Astrocyte (in vitro differentiated cells and primary cell): ENCODE measurements around the gene ZNF780B. TPM values are rescaled to one million over a fixed set of nuclear protein-coding genes. Genes with fewer than 3 reads are reported as not detected.

ENCODE experiments used
- DNase-seq: peaks from one replicate; pipeline ENCODE4 v3.0.0-alpha.2; 2010; ENCODE audit warnings: low read depth
- FAIRE-seq: peaks from 2 replicates; lab custom pipeline; 2011; peaks lifted over from hg19 to GRCh38; lab: Jason Lieb, UNC
- H2AFZ ChIP-seq: 2 replicates; pipeline ENCODE4 v1.6.0; 2012; ENCODE audit warnings: low read depth, low read length, inconsistent platforms
- H3K27ac ChIP-seq: 2 replicates; pipeline ENCODE4 v1.5.1; 2011; ENCODE audit warnings: low read depth, low read length, inconsistent platforms
- H3K27me3 ChIP-seq: 2 replicates; pipeline ENCODE4 v1.6.0; 2011; ENCODE audit warnings: low read length, inconsistent platforms; ENCODE audit not compliant: insufficient read depth
- H3K36me3 ChIP-seq: 2 replicates; pipeline ENCODE4 v1.5.1; 2011; ENCODE audit warnings: low read length, inconsistent platforms; ENCODE audit not compliant: insufficient read depth
- H3K4me1 ChIP-seq: 2 replicates; pipeline ENCODE4 v1.5.1; 2011; ENCODE audit warnings: low read length, inconsistent platforms; ENCODE audit not compliant: insufficient read depth
- H3K4me2 ChIP-seq: 2 replicates; pipeline ENCODE4 v1.6.0; 2012; ENCODE audit warnings: low read length, inconsistent platforms
- H3K4me3 ChIP-seq: 2 replicates; pipeline ENCODE4 v1.5.1; 2011; ENCODE audit warnings: low read depth, mild to moderate bottlenecking, low read length, inconsistent platforms; ENCODE audit not compliant: insufficient read depth
- H3K79me2 ChIP-seq: 2 replicates; pipeline ENCODE4 v1.6.0; 2012; ENCODE audit warnings: mild to moderate bottlenecking, low read length, inconsistent platforms; ENCODE audit not compliant: insufficient read depth
- H3K9ac ChIP-seq: 2 replicates; pipeline ENCODE4 v1.6.0; 2012; ENCODE audit warnings: mild to moderate bottlenecking, low read length, inconsistent platforms
- H3K9me3 ChIP-seq: 2 replicates; pipeline ENCODE4 v1.5.1; 2012; ENCODE audit warnings: low read depth, mild to moderate bottlenecking, low read length, inconsistent platforms; ENCODE audit not compliant: insufficient read depth
- H4K20me1 ChIP-seq: 2 replicates; pipeline ENCODE4 v1.6.0; 2012; ENCODE audit warnings: low read length, inconsistent platforms; ENCODE audit not compliant: insufficient read depth
- H3K27ac Mint-ChIP-seq: one replicate; pipeline ENCODE4 v1.8.0; 2021; ENCODE audit warnings: mild to moderate bottlenecking, mixed read lengths; ENCODE audit not compliant: unreplicated experiment
- H3K27me3 Mint-ChIP-seq: one replicate; pipeline ENCODE4 v1.8.0; 2021; ENCODE audit warnings: low read depth, mixed read lengths; ENCODE audit not compliant: unreplicated experiment
- H3K36me3 Mint-ChIP-seq: one replicate; pipeline ENCODE4 v1.8.0; 2021; ENCODE audit warnings: low read depth, mixed read lengths; ENCODE audit not compliant: unreplicated experiment
- H3K4me1 Mint-ChIP-seq: one replicate; pipeline ENCODE4 v1.8.0; 2021; ENCODE audit warnings: low read depth, mixed read lengths; ENCODE audit not compliant: unreplicated experiment
- H3K4me3 Mint-ChIP-seq: one replicate; pipeline ENCODE4 v1.8.0; 2021; ENCODE audit warnings: mild to moderate bottlenecking, moderate library complexity, mixed read lengths; ENCODE audit not compliant: unreplicated experiment
- H3K9me3 Mint-ChIP-seq: one replicate; pipeline ENCODE4 v1.8.0; 2021; ENCODE audit warnings: mild to moderate bottlenecking, mixed read lengths; ENCODE audit not compliant: unreplicated experiment
- EZH2 ChIP-seq: IDR thresholded peaks from 2 replicates; pipeline ENCODE4 v1.6.1; 2012; ENCODE audit warnings: mild to moderate bottlenecking, low read length, inconsistent platforms; ENCODE audit not compliant: insufficient read depth
- total RNA-seq: library from RNA; stranded (reverse); gene quantifications from 2 replicates; pipeline ENCODE4 v1.2.1, GENCODE V29; 2021
- TF ChIP-seq, protein P1 (sequence below): IDR thresholded peaks from 2 replicates; pipeline ENCODE4 v1.5.1; 2011; ENCODE audit warnings: low read depth, mild to moderate bottlenecking, inconsistent platforms, low read length, moderate library complexity; ENCODE audit not compliant: insufficient read depth

The ZNF780B gene
- total RNA-seq, 1 donor from 2014 or later: 12.0 TPM

DNA sequence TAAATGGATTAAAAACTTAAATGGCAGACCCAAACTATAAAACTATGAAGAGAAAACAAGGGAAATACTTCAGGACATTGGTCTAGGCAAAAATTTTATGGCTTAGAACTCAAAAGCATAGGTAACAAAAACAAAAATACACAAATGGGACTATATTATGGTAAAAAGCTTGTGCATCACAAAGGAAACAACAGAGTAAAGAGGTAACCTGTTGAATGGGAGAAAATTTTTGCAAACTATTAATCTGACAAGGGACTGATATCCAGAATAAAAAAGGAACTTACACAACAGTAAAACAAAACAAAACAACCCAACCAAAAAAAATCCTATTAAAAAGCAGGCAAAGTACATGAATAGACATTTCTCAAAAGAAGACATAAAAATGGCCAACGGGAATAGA, 68.4 kb downstream of the ZNF780B start:
- Histone ChIP-seq H3K9me3 (peaks cover 4% of the 10 kb centered on the region), H3K4me2 (no peak overlapping the region), H2AFZ (no peak overlapping the region), H3K4me3 (no peak overlapping the region), H3K27ac (no peak overlapping the region), H3K79me2 (peaks cover 36% of the 10 kb centered on the region), H3K27me3 (no peaks in the 10 kb centered on the region), H3K4me1 (no peaks in the 10 kb centered on the region), H3K9ac (no peak overlapping the region), H4K20me1 (peaks cover 14% of the 10 kb centered on the region), H3K36me3 (peaks cover 1% of the 10 kb centered on the region)
- Mint-ChIP-seq H3K27me3 (no peaks in the 10 kb centered on the region), H3K4me3 (no peak overlapping the region), H3K27ac (no peak overlapping the region), H3K9me3 (peaks cover 23% of the 10 kb centered on the region), H3K36me3 (peaks cover 17% of the 10 kb centered on the region), H3K4me1 (no peaks in the 10 kb centered on the region)
- no peak for DNase-seq
- TF ChIP-seq EZH2: no peak
- TF ChIP-seq, protein P1, sequence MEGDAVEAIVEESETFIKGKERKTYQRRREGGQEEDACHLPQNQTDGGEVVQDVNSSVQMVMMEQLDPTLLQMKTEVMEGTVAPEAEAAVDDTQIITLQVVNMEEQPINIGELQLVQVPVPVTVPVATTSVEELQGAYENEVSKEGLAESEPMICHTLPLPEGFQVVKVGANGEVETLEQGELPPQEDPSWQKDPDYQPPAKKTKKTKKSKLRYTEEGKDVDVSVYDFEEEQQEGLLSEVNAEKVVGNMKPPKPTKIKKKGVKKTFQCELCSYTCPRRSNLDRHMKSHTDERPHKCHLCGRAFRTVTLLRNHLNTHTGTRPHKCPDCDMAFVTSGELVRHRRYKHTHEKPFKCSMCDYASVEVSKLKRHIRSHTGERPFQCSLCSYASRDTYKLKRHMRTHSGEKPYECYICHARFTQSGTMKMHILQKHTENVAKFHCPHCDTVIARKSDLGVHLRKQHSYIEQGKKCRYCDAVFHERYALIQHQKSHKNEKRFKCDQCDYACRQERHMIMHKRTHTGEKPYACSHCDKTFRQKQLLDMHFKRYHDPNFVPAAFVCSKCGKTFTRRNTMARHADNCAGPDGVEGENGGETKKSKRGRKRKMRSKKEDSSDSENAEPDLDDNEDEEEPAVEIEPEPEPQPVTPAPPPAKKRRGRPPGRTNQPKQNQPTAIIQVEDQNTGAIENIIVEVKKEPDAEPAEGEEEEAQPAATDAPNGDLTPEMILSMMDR: no peak
- FAIRE-seq: no peak

DNA sequence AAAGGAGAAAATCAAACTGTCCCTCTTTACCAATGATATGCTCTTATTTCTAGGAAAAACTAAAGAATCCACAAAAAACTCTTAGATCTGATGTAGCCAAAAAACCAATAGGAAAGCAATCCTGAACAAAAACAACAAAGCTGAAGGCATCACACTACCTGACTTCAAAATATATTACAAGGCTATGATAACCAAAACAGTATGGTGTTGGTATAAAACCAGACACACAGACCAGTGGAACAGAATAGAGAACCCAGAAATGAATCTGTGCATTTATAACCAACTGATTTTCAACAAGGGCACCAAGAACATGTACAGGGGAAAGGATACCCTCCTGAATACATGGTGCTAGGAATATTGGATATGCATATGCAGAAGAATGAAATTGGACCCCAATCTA, 68.9 kb downstream of the ZNF780B start:
- Mint-ChIP-seq H3K4me1 (no peaks in the 10 kb centered on the region), H3K27ac (no peak overlapping the region), H3K4me3 (no peak overlapping the region), H3K27me3 (no peaks in the 10 kb centered on the region), H3K36me3 (peaks cover 17% of the 10 kb centered on the region), H3K9me3 (peaks cover 19% of the 10 kb centered on the region)
- Histone ChIP-seq H3K36me3 (peaks cover 6% of the 10 kb centered on the region), H3K9me3 (peaks cover 4% of the 10 kb centered on the region), H4K20me1 (peaks cover 14% of the 10 kb centered on the region), H3K79me2 (peaks cover 35% of the 10 kb centered on the region), H3K27me3 (no peaks in the 10 kb centered on the region), H3K9ac (no peak overlapping the region), H3K27ac (no peak overlapping the region), H3K4me1 (no peaks in the 10 kb centered on the region), H3K4me2 (no peak overlapping the region), H2AFZ (no peak overlapping the region), H3K4me3 (no peak overlapping the region)
- DNase-seq (no peak), FAIRE-seq (no peak)
- TF ChIP-seq EZH2: no peak
- TF ChIP-seq, protein P1: no peak

DNA sequence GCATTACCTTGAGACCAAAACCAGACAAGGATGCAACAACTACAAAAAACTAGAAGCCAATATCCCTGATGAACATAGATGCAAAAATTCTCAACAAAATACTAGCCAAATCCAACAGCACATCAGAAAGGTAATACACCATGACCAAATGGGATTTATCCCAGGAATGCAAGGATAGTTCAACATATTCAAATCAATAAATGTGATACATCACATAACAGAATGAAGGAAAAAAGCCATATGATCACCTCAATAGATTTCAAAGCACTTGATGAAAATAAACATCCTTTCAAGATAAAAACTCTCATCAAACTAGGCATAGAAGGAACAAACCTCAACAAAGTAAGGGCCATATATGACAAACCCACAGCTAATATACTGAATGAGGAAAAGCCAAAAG, 69.4 kb downstream of the ZNF780B start:
- peaks cover 4% of the 10 kb centered on the region for H3K9me3 ChIP-seq
- no peaks in the 10 kb centered on the region for H3K4me1 ChIP-seq
- H3K9me3 Mint-ChIP-seq: peaks cover 17% of the 10 kb centered on the region
- H4K20me1 ChIP-seq: peaks cover 14% of the 10 kb centered on the region
- peaks cover 19% of the 10 kb centered on the region for H3K36me3 Mint-ChIP-seq
- H3K9ac ChIP-seq: no peak overlapping the region
- H3K4me3 Mint-ChIP-seq: no peak overlapping the region
- H3K79me2 ChIP-seq: peaks cover 34% of the 10 kb centered on the region
- TF ChIP-seq EZH2: no peak
- TF ChIP-seq, protein P1: no peak
- H3K27ac ChIP-seq: no peak overlapping the region
- DNase-seq: no peak
- no peak for FAIRE-seq
- H3K27me3 ChIP-seq: no peaks in the 10 kb centered on the region
- no peak overlapping the region for H2AFZ ChIP-seq
- H3K4me1 Mint-ChIP-seq: no peaks in the 10 kb centered on the region
- no peak overlapping the region for H3K27ac Mint-ChIP-seq
- no peaks in the 10 kb centered on the region for H3K27me3 Mint-ChIP-seq
- peaks cover 8% of the 10 kb centered on the region for H3K36me3 ChIP-seq
- no peak overlapping the region for H3K4me2 ChIP-seq
- no peak overlapping the region for H3K4me3 ChIP-seq
